Ishikawa (cell line): Measurements from ENCODE around the gene CFAP77.

Source experiments
- CEBPB ChIP-seq: IDR thresholded peaks from 2 replicates; pipeline ENCODE4 v1.6.1; 2012
- CREB1 ChIP-seq: IDR thresholded peaks from 2 replicates; pipeline ENCODE4 v1.6.1; 2012; ENCODE audit warnings: low read depth
- EGR1 ChIP-seq: IDR thresholded peaks from 2 replicates; pipeline ENCODE4 v1.6.1; 2012
- EP300 ChIP-seq: IDR thresholded peaks from 2 replicates; pipeline ENCODE4 v1.6.1; 2012; ENCODE audit warnings: borderline replicate concordance
- FOXM1 ChIP-seq: IDR thresholded peaks from 2 replicates; pipeline ENCODE4 v1.6.1; 2012; ENCODE audit warnings: low read depth, borderline replicate concordance
- NFIC ChIP-seq: IDR thresholded peaks from 2 replicates; pipeline ENCODE4 v1.6.1; 2012
- RAD21 ChIP-seq: IDR thresholded peaks from 2 replicates; pipeline ENCODE4 v1.6.1; 2012; ENCODE audit warnings: low read depth
- TAF1 ChIP-seq: IDR thresholded peaks from 2 replicates; pipeline ENCODE4 v1.6.1; 2012; ENCODE audit warnings: low read depth, mild to moderate bottlenecking
- TCF12 ChIP-seq: IDR thresholded peaks from 2 replicates; pipeline ENCODE4 v1.6.1; 2012; ENCODE audit warnings: low read depth
- TEAD4 ChIP-seq: IDR thresholded peaks from 2 replicates; pipeline ENCODE4 v1.6.1; 2012
- YY1 ChIP-seq: IDR thresholded peaks from 2 replicates; pipeline ENCODE4 v1.6.1; 2012; ENCODE audit warnings: low read depth
- ZBTB7A ChIP-seq: IDR thresholded peaks from 2 replicates; pipeline ENCODE4 v1.6.1; 2012; ENCODE audit warnings: low read depth
- TF ChIP-seq, protein P1 (sequence below): IDR thresholded peaks from 2 replicates; pipeline ENCODE4 v1.6.1; 2012
- TF ChIP-seq, protein P2 (sequence below): IDR thresholded peaks from 2 replicates; pipeline ENCODE4 v1.6.1; 2012
- TF ChIP-seq, protein P3 (sequence below): IDR thresholded peaks from 2 replicates; pipeline ENCODE4 v1.6.1; 2012; ENCODE audit warnings: low read depth, mild to moderate bottlenecking

Gene CFAP77

DNA sequence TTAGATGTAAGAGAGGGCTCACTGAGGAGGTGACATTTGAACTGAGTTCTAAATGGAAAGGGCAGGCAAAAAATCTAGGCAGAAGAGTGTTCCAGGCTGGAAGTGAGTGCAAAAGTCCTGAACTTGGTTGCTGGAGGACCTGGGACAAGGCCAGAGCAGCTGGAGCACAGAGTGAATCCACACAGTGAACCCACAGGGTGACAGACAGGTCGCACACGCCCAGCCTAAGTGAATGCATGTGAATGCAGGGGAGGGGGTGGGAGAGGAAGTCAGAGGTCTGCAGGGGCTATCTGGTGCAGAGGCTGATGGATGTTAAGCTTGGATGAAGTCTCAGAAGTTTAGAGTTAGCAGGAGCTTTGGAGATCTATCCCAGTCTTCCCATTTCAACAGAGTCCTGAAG, 2.8 kb upstream of the CFAP77 start:
- TF ChIP-seq YY1: no peak

DNA sequence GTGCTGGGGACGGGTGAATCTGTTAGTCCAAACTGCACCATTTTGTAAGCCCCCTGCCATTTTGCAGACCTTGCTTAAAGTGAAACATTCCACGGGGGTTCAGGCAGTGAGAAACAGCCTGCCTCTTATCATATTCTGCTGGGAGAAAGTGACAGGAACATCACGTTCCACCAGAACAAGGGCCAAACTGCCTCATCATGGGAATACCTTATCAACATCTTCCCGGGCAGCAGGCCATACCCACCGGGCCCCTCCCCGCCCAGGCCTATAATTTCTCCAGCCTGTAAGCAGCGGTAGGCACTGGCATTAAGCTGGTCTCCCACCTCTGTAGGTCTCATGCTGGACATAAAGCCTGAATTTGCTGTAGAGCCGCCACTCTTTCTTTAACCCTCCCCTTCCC, 1.5 kb upstream of the CFAP77 start:
- TF ChIP-seq CEBPB (no peak), FOXM1 (no peak), TEAD4 (no peak), EP300 (no peak), RAD21 (no peak), NFIC (no peak), CREB1 (no peak)
- TF ChIP-seq, protein P1, sequence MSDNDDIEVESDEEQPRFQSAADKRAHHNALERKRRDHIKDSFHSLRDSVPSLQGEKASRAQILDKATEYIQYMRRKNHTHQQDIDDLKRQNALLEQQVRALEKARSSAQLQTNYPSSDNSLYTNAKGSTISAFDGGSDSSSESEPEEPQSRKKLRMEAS: no peak

DNA sequence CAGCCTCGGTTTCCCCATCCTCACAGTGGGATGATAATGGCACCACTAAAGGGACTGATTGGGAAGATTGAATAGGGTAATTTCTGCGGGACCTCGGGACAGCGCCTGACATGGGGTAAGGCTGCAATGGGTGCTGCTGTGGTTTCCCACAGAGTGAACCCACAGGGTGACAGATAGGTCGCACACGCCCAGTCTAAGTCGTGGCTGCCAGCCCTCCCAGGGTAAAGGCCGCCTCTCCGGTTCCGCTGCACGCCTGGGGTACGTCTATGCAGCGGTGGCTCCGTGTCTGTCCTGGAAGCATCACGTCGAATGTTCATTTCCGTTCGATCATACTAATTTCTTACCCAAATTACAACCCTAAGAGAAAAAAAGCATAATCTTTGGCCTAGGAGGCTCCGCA, 631 bp downstream of the CFAP77 start:
- no peak for TF ChIP-seq FOXM1

DNA sequence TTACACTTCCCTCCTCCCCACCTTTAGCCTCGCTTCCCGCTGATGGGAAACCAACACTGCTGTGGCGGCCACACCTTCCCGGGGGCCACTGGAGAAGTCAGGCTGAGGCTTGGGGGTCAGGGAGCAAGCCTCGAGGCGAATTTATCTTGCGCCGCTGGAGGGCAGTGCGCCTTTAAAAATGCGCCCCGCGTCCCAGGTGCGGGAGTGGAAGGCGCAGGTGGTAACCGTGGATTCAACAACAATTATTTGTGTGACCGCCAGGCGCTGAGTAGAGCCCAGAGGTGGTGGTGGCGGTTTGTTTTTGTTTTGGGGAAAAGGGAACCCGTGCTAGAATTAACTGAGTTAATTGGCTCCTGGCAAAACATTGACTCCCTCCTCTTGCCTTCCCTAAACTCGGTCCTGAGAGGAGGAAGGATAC, 1.1 kb downstream of the CFAP77 start:
- no peak for TF ChIP-seq CEBPB
- no peak for TF ChIP-seq CREB1
- TF ChIP-seq RAD21: peak; percentile 90
- TF ChIP-seq EP300: no peak
- no peak for TF ChIP-seq ZBTB7A
- no peak for TF ChIP-seq FOXM1
- TF ChIP-seq TAF1: no peak
- TF ChIP-seq NFIC: no peak
- TF ChIP-seq, protein P2, sequence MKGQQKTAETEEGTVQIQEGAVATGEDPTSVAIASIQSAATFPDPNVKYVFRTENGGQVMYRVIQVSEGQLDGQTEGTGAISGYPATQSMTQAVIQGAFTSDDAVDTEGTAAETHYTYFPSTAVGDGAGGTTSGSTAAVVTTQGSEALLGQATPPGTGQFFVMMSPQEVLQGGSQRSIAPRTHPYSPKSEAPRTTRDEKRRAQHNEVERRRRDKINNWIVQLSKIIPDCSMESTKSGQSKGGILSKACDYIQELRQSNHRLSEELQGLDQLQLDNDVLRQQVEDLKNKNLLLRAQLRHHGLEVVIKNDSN: no peak
- TF ChIP-seq, protein P3, sequence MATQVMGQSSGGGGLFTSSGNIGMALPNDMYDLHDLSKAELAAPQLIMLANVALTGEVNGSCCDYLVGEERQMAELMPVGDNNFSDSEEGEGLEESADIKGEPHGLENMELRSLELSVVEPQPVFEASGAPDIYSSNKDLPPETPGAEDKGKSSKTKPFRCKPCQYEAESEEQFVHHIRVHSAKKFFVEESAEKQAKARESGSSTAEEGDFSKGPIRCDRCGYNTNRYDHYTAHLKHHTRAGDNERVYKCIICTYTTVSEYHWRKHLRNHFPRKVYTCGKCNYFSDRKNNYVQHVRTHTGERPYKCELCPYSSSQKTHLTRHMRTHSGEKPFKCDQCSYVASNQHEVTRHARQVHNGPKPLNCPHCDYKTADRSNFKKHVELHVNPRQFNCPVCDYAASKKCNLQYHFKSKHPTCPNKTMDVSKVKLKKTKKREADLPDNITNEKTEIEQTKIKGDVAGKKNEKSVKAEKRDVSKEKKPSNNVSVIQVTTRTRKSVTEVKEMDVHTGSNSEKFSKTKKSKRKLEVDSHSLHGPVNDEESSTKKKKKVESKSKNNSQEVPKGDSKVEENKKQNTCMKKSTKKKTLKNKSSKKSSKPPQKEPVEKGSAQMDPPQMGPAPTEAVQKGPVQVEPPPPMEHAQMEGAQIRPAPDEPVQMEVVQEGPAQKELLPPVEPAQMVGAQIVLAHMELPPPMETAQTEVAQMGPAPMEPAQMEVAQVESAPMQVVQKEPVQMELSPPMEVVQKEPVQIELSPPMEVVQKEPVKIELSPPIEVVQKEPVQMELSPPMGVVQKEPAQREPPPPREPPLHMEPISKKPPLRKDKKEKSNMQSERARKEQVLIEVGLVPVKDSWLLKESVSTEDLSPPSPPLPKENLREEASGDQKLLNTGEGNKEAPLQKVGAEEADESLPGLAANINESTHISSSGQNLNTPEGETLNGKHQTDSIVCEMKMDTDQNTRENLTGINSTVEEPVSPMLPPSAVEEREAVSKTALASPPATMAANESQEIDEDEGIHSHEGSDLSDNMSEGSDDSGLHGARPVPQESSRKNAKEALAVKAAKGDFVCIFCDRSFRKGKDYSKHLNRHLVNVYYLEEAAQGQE: no peak
- no peak for TF ChIP-seq TEAD4
- TF ChIP-seq, protein P1: no peak
- TF ChIP-seq TCF12: 0 out of 2 replicates have a peak, but pooled peaks have one; percentile 15
- no peak for TF ChIP-seq EGR1
- no peak for TF ChIP-seq YY1

DNA sequence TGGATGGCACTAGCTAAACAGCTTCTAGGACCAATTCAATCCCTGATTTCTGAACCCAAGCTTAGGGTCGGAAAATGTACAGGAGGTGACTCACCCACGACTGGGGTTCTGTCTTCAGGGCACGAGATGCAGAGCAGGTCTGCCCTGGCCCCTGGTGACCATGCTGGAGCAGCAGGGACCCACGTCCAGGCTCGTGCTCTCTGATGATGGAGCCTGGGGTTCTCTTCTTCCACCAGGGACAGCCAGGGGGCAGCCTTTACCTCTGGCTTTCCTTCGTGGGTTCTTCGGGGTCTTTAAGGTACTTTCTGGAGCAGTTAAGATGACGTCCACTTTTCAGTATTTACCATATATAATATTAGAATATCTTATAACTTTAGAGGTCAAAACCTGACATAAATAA, 2.1 kb downstream of the CFAP77 start:
- TF ChIP-seq CEBPB: no peak
- TF ChIP-seq EP300: no peak
- TF ChIP-seq, protein P1: no peak
- no peak for TF ChIP-seq NFIC
- TF ChIP-seq TEAD4: no peak
- no peak for TF ChIP-seq EGR1
- TF ChIP-seq RAD21: peak; percentile 23; the same call in 1 of the 2 replicates
- TF ChIP-seq FOXM1: no peak

DNA sequence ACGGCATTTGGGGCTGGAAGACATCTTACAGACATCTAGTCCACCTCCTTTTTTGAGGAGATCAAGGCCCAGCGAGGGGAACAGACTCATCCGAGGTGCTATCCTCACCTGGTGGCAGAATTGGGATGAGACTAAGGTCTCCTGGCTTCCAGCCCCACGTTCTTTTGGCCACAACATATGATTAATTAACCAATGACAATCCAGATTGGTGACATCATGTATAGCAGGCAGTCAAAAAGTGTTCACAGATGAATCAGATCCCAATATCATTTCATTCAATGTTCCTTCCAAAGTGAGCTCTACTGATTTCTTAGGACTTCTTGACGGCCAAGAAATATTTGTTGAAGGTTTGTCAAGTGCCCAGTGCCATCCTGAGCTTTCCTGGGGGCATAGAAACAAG, 3.9 kb downstream of the CFAP77 start:
- TF ChIP-seq, protein P2: no peak
- TF ChIP-seq FOXM1 (no peak), TAF1 (no peak), EGR1 (no peak), TEAD4 (no peak), TCF12 (no peak), YY1 (no peak)
- TF ChIP-seq, protein P1: no peak
- TF ChIP-seq, protein P3: no peak

DNA sequence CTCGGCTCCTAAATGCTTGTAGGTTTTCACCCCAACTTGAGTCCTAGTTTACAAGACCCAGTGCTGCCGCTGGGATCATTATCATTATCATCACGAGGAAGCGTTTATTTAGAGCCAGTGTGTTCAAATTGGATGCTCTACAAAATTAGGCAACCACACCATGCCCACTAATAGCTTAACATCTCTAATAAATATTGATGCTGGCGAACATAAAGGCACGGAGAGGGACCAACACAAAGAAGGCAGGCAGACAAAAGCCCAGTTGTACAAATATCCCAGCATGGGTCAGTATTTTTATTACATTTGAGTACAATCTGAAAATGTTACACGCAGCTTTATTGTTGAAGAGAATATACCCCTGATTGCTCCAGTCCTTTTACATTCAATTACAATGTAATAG, 4.7 kb downstream of the CFAP77 start:
- TF ChIP-seq RAD21 (no peak), CEBPB (no peak), TEAD4 (no peak), EP300 (no peak), TAF1 (no peak), FOXM1 (no peak), CREB1 (no peak), YY1 (no peak), NFIC (no peak)
- TF ChIP-seq, protein P2: no peak
- TF ChIP-seq, protein P3: no peak
- TF ChIP-seq, protein P1: no peak
